ENCODE results near the gene FILIP1L. TPM values are rescaled to one million over a fixed set of nuclear protein-coding genes. Genes with fewer than 3 reads are reported as not detected.

The FILIP1L gene
- total and polyA plus RNA-seq, 2 donors (not counting 1 experiment from before 2014, with no cell fraction given), result 0.32 to 0.48 TPM

- intact Hi-C loops (cut with micrococcal nuclease), result no loop called here
- POLR2A ChIA-PET, result no interaction called here
- no peaks in the 10 kb centered on the region for H4K20me1 ChIP-seq (ENCODE audit: control insufficient read depth, insufficient read depth, low read length, poor library complexity, severe bottlenecking)
- H3K4me3 ChIP-seq (ENCODE audit: control extremely low read depth in 1 of 5, extremely low read depth in 1 of 5, insufficient read depth in 1 of 5, low read depth in 2 of 5, low read length in 4 of 5), result no peak overlapping the region
- H3K27ac ChIP-seq (ENCODE audit: low read length in 2 of 2), result no peak overlapping the region
- ATAC-seq (ENCODE audit: low read depth), result no peak
- no peaks in the 10 kb centered on the region for H3K4me1 ChIP-seq (ENCODE audit: control insufficient read depth in 2 of 2, insufficient read depth in 2 of 2, low read length in 2 of 2)
- CTCF ChIA-PET, result interaction anchor here (1.4 kb wide), 1 partner anchor 16 kb away, joined by 5 read pairs; no protein-coding TSS in a partner anchor
- H3K27me3 Mint-ChIP-seq, result no peaks in the 10 kb centered on the region
- no peak overlapping the region for H3K4me2 ChIP-seq (replicated peaks; ENCODE audit: low read depth, low read length, poor library complexity, severe bottlenecking)
- TF ChIP-seq, protein P1, sequence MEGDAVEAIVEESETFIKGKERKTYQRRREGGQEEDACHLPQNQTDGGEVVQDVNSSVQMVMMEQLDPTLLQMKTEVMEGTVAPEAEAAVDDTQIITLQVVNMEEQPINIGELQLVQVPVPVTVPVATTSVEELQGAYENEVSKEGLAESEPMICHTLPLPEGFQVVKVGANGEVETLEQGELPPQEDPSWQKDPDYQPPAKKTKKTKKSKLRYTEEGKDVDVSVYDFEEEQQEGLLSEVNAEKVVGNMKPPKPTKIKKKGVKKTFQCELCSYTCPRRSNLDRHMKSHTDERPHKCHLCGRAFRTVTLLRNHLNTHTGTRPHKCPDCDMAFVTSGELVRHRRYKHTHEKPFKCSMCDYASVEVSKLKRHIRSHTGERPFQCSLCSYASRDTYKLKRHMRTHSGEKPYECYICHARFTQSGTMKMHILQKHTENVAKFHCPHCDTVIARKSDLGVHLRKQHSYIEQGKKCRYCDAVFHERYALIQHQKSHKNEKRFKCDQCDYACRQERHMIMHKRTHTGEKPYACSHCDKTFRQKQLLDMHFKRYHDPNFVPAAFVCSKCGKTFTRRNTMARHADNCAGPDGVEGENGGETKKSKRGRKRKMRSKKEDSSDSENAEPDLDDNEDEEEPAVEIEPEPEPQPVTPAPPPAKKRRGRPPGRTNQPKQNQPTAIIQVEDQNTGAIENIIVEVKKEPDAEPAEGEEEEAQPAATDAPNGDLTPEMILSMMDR (IDR thresholded peaks at IDR 0.05), result no peak
- no peak for TF ChIP-seq EZH2 (IDR thresholded peaks at IDR 0.05; ENCODE audit: borderline replicate concordance, insufficient read depth, low read depth, low read length, poor library complexity, severe bottlenecking)
- H3K9me3 ChIP-seq (ENCODE audit: control extremely low read depth in 1 of 3, control insufficient read depth in 2 of 3, insufficient read depth in 1 of 3, low read length in 2 of 3), result peaks cover 0 to 9% (median 5%) of the 10 kb centered on the region in 3 donors
- no peaks in the 10 kb centered on the region for H3K9me3 Mint-ChIP-seq (ENCODE audit: insufficient read depth)
- no CpG with 5 or more reads among the region's 2 CpGs for WGBS (ENCODE audit: insufficient coverage)
- no peak overlapping the region for H3K9ac ChIP-seq (ENCODE audit: low read length)
- H3K4me3 Mint-ChIP-seq, result no peak overlapping the region
- H3K27ac Mint-ChIP-seq, result no peak overlapping the region
- no peak for DNase-seq
- H3K27me3 ChIP-seq (replicated peaks in 1 of 4; ENCODE audit: control extremely low read depth in 1 of 4, control insufficient read depth in 3 of 4, insufficient read depth in 4 of 4, low read length in 3 of 4), result no peaks in the 10 kb centered on the region
- peaks cover 0 to 6% of the 10 kb centered on the region in 2 experiments for H3K36me3 ChIP-seq (replicated peaks in 1 of 2; ENCODE audit: control extremely low read depth in 1 of 2, control insufficient read depth in 1 of 2, extremely low read depth in 1 of 2, insufficient read depth in 2 of 2, low read length in 1 of 2)
- no peak overlapping the region for H2AFZ ChIP-seq (ENCODE audit: insufficient read depth, low read depth, low read length, poor library complexity, severe bottlenecking)
- no peaks in the 10 kb centered on the region for H3K79me2 ChIP-seq (ENCODE audit: control insufficient read depth, insufficient read depth, low read length)
- no peaks in the 10 kb centered on the region for H3K4me1 Mint-ChIP-seq
Measured at GRCh38 chr3:100160521-100160920, 46.2 kb upstream of the FILIP1L start.

- WGBS (ENCODE audit: insufficient coverage), result 100% methylated on average over 1 of the region's 4 CpGs
- no peaks in the 10 kb centered on the region for H3K27me3 ChIP-seq (replicated peaks in 1 of 4; ENCODE audit: control extremely low read depth in 1 of 4, control insufficient read depth in 3 of 4, insufficient read depth in 4 of 4, low read length in 3 of 4)
- ATAC-seq (ENCODE audit: low read depth), result no peak
- H3K4me3 Mint-ChIP-seq, result no peak overlapping the region
- TF ChIP-seq EZH2 (IDR thresholded peaks at IDR 0.05; ENCODE audit: borderline replicate concordance, insufficient read depth, low read depth, low read length, poor library complexity, severe bottlenecking), result no peak
- TF ChIP-seq, protein P1 (IDR thresholded peaks at IDR 0.05), result no peak
- no peak overlapping the region for H3K27ac ChIP-seq (ENCODE audit: low read length in 2 of 2)
- no peak overlapping the region for H2AFZ ChIP-seq (ENCODE audit: insufficient read depth, low read depth, low read length, poor library complexity, severe bottlenecking)
- H3K27ac Mint-ChIP-seq, result no peak overlapping the region
- H3K9ac ChIP-seq (ENCODE audit: low read length), result no peak overlapping the region
- intact Hi-C loops (cut with micrococcal nuclease), result no loop called here
- ChIA-PET POLR2A (no interaction called here), CTCF (no interaction called here)
- no peaks in the 10 kb centered on the region for H3K79me2 ChIP-seq (ENCODE audit: control insufficient read depth, insufficient read depth, low read length)
- no peaks in the 10 kb centered on the region for H3K4me1 ChIP-seq (ENCODE audit: control insufficient read depth in 2 of 2, insufficient read depth in 2 of 2, low read length in 2 of 2)
- peaks cover 3 to 12% (median 11%) of the 10 kb centered on the region in 3 donors for H3K9me3 ChIP-seq (ENCODE audit: control extremely low read depth in 1 of 3, control insufficient read depth in 2 of 3, insufficient read depth in 1 of 3, low read length in 2 of 3)
- no peaks in the 10 kb centered on the region for H4K20me1 ChIP-seq (ENCODE audit: control insufficient read depth, insufficient read depth, low read length, poor library complexity, severe bottlenecking)
- peaks cover 0 to 5% of the 10 kb centered on the region in 2 experiments for H3K36me3 ChIP-seq (replicated peaks in 1 of 2; ENCODE audit: control extremely low read depth in 1 of 2, control insufficient read depth in 1 of 2, extremely low read depth in 1 of 2, insufficient read depth in 2 of 2, low read length in 1 of 2)
- no peak overlapping the region for H3K4me2 ChIP-seq (replicated peaks; ENCODE audit: low read depth, low read length, poor library complexity, severe bottlenecking)
- no peaks in the 10 kb centered on the region for H3K27me3 Mint-ChIP-seq
- no peak for DNase-seq
- no peaks in the 10 kb centered on the region for H3K4me1 Mint-ChIP-seq
- no peak overlapping the region for H3K4me3 ChIP-seq (ENCODE audit: control extremely low read depth in 1 of 5, extremely low read depth in 1 of 5, insufficient read depth in 1 of 5, low read depth in 2 of 5, low read length in 4 of 5)
- H3K9me3 Mint-ChIP-seq (ENCODE audit: insufficient read depth), result peaks cover 6% of the 10 kb centered on the region
Measured at GRCh38 chr3:100159331-100160153, 45.2 kb upstream of the FILIP1L start.

All from B cell (primary cell).